Neural progenitor cell (in vitro differentiated cells): Measurements from ENCODE around the gene OXT.

Experiments used
- EZH2 ChIP-seq: fragments of 200-600 bp; sonication (generic); IDR thresholded peaks from 2 replicates; pipeline ENCODE4 v1.6.1; 2017; ENCODE audit warnings: antibody characterized with exemption, mild to moderate bottlenecking, moderate library complexity
- EZH2phosphoT487 ChIP-seq: fragments of 200-600 bp; sonication (generic); IDR thresholded peaks from 2 replicates; pipeline ENCODE4 v1.6.1; 2017; ENCODE audit warnings: antibody characterized with exemption
- TF ChIP-seq, protein P1 (sequence below): fragments of 200-600 bp; sonication (generic); IDR thresholded peaks from 2 replicates; pipeline ENCODE4 v1.5.1; 2017; ENCODE audit warnings: antibody characterized with exemption, mild to moderate bottlenecking

GRCh38 chr20:3080939-3081388 is 9.5 kb downstream of the OXT start:
- TF ChIP-seq, protein P1, sequence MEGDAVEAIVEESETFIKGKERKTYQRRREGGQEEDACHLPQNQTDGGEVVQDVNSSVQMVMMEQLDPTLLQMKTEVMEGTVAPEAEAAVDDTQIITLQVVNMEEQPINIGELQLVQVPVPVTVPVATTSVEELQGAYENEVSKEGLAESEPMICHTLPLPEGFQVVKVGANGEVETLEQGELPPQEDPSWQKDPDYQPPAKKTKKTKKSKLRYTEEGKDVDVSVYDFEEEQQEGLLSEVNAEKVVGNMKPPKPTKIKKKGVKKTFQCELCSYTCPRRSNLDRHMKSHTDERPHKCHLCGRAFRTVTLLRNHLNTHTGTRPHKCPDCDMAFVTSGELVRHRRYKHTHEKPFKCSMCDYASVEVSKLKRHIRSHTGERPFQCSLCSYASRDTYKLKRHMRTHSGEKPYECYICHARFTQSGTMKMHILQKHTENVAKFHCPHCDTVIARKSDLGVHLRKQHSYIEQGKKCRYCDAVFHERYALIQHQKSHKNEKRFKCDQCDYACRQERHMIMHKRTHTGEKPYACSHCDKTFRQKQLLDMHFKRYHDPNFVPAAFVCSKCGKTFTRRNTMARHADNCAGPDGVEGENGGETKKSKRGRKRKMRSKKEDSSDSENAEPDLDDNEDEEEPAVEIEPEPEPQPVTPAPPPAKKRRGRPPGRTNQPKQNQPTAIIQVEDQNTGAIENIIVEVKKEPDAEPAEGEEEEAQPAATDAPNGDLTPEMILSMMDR = no peak
- TF ChIP-seq EZH2 (no peak), EZH2phosphoT487 (no peak)
